Hematopoietic multipotent progenitor cell treated with erythropoietin and hydrocortisone succinate and interleukin-3 and kit ligand, for 17 days (in vitro differentiated cells): Measurements from ENCODE around the gene GP5.

Source experiments
- DNase-seq: peaks from one replicate; pipeline ENCODE4 v3.0.0-alpha.2; 2015; ENCODE audit warnings: low spot score

The GP5 gene, protein sequence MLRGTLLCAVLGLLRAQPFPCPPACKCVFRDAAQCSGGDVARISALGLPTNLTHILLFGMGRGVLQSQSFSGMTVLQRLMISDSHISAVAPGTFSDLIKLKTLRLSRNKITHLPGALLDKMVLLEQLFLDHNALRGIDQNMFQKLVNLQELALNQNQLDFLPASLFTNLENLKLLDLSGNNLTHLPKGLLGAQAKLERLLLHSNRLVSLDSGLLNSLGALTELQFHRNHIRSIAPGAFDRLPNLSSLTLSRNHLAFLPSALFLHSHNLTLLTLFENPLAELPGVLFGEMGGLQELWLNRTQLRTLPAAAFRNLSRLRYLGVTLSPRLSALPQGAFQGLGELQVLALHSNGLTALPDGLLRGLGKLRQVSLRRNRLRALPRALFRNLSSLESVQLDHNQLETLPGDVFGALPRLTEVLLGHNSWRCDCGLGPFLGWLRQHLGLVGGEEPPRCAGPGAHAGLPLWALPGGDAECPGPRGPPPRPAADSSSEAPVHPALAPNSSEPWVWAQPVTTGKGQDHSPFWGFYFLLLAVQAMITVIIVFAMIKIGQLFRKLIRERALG

GRCh38 chr3:194399166-194399565 is at the start of gene GP5:
GP5 (minus strand) TSS chr3:194399266; CDS start chr3:194398282, 984 bp downstream.
- DNase-seq: no peak

GRCh38 chr3:194447657-194448056 is 48.6 kb upstream of the GP5 start:
- DNase-seq: no peak

GRCh38 chr3:194447161-194447560 is 48.1 kb upstream of the GP5 start:
- no peak for DNase-seq

GRCh38 chr3:194446754-194447153 is 47.7 kb upstream of the GP5 start:
- no peak for DNase-seq

GRCh38 chr3:194446172-194446571 is 47.1 kb upstream of the GP5 start:
- DNase-seq: no peak

- DNase-seq: no peak
These were observed 44.8 kb upstream of the GP5 start for GRCh38 chr3:194443901-194444300.

DNA sequence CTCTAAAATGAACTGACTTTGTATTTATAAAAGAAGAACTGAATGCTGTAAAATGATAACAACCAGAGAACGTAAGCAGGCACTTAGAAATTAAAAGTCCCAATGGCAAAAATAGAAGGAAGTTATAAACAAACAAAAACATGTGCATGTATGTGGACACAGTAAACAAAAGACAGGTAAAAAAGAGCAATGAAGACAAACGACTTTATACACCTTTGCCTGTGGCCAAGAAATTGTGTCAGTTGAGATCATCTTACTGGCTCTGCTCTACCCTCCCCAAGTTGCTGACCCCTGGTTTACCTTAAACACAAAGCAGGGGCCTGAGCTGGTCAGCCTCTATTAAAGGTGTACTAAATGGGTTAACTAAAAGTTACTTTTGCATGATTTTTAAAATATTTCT is 41.7 kb upstream of the GP5 start:
- no peak for DNase-seq

GRCh38 chr3:194439881-194440550 is 41.0 kb upstream of the GP5 start:
- DNase-seq: no peak

DNA sequence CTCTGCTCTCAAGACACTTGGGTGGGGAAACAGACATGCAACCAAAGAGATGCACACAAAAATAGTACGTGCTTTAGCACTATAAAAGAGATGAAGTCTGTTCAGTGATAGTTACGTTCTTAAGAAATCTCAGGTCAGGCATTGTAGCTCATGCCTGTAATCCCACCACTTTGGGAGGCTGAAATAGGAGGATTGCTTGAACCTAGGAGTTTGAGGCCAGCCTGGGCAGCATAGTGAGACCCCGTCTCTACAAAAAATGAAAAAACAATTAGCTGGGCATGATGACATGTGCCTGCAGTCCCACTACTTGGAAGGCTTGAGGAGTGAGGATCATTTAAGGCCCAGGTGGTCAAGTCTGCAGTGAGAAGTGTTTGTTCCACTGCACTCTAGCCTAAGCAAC is 35.4 kb upstream of the GP5 start:
- no peak for DNase-seq

- no peak for DNase-seq
These were observed 32.5 kb upstream of the GP5 start for GRCh38 chr3:194431554-194431953.

DNA sequence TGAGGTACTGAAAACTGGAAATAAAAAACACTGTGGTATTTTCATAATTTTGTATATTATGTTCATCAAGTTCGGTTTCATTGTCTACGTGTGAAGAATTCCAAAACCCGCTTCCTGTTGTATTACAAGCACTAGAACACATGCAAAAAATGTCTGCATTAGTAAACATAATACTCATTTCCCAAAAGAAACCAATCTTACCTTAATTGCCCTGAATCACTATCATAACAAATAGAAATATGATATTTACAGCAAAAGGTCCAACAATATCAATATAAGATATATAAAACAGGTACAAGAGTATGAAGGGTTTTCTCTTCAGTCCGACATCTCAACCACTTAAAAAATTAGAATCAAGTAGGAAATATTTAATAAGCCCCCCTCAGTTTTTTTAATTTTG is 26.3 kb upstream of the GP5 start:
- no peak for DNase-seq

GRCh38 chr3:194424953-194425352 is 25.9 kb upstream of the GP5 start:
- DNase-seq: no peak

DNA sequence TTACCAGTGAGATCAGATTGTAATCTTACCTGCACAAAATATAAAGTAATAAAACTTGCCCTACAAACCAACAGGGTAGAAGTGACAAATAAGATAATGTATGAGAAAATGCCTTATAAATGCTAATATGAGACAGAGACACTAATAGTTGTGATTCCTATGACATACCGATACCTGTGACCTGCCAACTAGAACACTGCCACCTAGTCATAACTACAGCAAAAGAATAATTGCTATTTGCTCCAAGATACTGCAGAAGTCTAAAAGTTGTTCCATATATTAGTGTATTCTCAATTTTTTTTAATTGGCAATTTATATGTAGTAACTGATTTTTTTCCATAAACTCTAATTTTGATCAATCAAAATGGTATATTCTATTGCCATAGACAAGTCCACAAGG is 25.3 kb upstream of the GP5 start:
- no peak for DNase-seq

DNA sequence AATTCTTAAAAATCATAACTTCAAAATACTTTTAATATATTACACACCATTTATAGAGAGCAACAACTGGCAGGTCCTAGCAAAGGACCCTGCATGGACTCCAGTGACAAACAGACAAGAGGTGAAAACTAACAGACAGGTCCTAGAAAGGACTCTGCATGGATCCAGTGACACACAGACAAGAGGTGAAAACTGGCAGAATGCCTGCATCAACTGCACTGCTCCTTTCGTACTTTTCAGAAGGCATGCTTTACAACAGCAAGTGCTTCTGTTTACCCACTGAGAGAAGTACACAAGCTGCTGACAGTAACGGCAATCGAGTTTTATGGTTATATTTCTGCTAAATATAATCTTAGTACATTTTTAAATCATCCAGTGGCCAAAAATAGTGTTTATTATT is 24.3 kb upstream of the GP5 start:
- DNase-seq: no peak

DNA sequence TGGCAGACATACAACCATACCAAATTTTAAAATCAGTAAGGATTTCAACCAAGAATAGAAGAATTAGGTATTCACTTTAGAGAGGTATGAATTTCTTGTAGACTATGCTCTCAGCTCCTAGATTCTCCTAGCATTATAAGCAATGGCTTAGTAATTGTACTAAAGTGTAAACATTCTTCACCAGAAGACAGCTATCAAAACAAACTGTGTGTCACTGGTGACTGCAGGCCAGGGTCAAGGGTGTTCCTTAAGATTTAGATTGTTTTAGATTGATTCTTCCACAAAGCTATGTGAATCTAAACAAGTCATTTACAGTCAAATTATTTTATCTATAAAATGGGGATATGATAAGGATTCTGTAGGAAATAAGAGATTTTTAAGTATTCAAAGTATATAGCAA is 23.1 kb upstream of the GP5 start:
- no peak for DNase-seq

DNA sequence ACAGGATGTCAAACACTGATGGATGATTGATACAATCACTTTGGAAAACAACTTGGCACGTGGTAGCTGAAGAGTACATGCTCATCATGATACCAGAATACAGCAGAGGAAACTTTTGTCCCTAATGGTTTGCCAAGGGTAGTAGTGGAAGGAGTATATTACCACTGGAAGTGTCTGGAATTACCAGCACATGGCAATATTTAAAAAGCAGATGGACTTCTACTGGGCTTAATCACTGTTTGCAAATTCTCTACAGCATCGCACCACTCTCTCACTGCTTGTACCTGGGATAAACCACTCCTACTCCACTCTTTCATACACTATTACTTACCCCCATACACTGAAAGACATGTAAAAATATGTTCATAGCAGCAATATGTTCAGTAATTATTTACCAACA is 19.6 kb upstream of the GP5 start:
- DNase-seq: no peak

DNA sequence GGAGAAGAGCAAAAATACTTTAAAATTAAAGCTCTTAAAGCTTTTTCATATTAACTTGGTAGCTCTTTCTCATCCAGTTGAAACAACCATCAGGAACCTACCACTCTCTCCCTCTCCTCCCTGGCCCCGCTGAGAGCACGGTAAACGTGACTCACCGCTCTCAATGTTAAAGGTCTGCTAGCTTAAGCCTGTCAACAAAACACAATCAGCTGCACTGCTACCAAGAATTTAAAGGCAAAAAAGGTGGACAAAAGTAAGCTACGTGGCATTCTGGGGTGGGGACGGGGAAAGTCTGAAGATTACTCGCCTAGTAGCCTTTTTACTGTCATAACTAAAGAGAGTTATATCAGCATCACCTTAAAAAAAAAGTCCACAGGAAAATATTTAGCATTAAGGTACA is 8.4 kb upstream of the GP5 start:
- DNase-seq: no peak

DNA sequence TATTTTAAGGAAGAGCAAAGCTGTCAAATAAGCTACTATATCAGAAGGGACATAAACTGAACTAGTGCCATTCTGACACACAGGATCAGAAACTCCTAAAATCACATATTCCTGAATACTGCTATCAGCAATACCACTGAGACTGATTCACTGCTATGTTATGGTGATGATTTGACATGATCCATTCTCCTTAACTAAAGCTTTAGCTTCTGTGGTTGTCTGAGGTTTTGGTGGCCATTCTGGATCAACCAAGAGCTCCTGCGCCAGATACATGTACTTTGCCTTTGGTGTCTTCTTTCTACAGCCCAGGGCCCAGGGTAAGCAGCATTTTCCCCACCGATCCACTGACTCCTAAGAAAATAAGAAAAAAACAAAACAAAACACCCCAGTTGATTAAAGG is 6.7 kb upstream of the GP5 start:
- DNase-seq: no peak

DNA sequence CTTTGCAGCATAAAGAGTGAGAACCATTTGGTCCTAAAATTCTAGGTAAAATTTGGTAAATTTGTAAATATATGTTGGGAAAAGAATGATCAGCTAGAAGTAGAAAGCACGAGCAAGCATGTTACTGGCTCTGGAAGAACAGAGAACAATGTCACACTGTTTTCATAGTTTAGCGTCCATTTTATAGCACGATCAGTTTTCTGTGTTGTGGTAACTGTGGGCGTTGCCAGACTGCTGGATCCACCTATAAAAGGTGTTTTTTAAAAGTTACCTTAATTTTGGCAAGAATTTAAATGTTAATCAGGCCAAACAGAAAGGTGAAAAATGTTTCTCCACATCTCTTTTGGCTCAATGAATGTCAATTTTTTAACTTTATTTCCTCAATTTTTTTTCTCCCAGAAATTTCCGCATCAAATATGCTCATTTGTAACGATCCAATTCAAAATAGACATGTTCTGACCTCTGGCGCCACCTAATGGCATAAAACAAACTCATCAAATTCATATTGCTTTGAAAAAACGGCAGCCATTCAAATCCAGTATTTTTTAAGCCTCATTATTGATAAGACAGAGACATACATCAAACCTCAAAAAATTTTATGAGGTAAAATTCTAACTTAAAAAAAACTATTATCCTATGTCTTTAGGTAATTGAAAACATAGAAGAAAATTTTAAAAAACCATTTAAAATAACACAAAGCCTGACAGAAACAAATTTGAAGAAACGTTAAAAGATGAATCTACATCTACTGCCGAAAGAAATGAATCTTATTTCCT is 5.5 kb upstream of the GP5 start:
- peak; percentile 67 for DNase-seq

DNA sequence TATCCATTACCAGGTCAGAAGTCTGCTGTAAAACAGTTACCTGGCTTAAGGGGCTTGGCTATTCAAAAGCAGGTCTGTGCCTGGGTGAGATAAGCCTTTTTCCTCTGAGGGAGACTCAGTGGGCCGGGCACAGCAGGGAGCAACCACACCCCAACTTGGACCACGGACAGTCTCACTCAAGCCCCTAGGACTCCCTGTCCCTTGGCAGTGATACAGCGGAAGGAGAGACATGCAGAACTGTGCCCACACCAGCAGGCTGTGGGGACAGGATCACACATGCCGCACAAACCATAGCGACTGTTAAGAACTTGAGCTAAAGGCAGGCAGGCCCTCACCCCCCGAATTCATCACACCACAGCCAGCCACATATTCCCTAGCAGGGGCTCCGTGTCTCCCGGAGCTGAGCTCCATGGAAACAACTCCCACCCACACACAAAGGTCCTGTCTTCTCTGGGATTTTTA is 2.8 kb upstream of the GP5 start:
- DNase-seq: no peak

DNA sequence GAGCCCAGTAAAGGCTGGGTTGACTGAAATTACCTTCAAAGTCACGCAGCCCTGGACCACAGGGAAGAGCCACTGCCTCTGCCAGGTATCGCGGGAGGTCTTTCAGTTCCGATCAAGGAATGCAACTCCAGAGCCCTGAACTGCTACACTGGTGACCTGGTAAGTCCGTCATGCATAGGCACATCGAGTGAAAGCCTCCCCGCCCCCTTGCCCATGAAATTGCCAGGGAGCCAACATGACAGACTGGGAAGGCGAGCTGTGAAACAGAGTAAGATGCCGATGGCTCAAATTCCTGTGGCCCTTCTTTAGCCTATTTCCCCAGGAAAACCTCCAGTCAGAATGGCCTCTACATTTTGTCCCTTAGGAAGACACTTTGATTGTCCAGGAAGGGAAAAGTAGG is 2.3 kb upstream of the GP5 start:
- no peak for DNase-seq

GRCh38 chr3:194399874-194400411 is 877 bp upstream of the GP5 start:
- no peak for DNase-seq
